GM12875 (cell line): Measurements from ENCODE around the gene RASSF5.

ENCODE experiments used
- H3K4me3 ChIP-seq: one replicate; pipeline ENCODE4 v1.5.1; 2011; ENCODE audit warnings: low read depth, low read length, control low read depth
- TF ChIP-seq, protein P1 (sequence below): IDR thresholded peaks from 2 replicates; pipeline ENCODE4 v1.5.1; 2011; ENCODE audit warnings: low read depth, mild to moderate bottlenecking, control low read depth, inconsistent platforms, low read length, moderate library complexity, borderline replicate concordance; ENCODE audit not compliant: insufficient read depth

The RASSF5 gene

GRCh38 chr1:206589206-206589605, 81.9 kb downstream of the RASSF5 start:
- H3K4me3 ChIP-seq: no peak overlapping the region
- TF ChIP-seq, protein P1, sequence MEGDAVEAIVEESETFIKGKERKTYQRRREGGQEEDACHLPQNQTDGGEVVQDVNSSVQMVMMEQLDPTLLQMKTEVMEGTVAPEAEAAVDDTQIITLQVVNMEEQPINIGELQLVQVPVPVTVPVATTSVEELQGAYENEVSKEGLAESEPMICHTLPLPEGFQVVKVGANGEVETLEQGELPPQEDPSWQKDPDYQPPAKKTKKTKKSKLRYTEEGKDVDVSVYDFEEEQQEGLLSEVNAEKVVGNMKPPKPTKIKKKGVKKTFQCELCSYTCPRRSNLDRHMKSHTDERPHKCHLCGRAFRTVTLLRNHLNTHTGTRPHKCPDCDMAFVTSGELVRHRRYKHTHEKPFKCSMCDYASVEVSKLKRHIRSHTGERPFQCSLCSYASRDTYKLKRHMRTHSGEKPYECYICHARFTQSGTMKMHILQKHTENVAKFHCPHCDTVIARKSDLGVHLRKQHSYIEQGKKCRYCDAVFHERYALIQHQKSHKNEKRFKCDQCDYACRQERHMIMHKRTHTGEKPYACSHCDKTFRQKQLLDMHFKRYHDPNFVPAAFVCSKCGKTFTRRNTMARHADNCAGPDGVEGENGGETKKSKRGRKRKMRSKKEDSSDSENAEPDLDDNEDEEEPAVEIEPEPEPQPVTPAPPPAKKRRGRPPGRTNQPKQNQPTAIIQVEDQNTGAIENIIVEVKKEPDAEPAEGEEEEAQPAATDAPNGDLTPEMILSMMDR: no peak

- TF ChIP-seq, protein P1: peak; percentile 49; the same call in 1 of the 2 replicates
- no peak overlapping the region for H3K4me3 ChIP-seq
Observed at GRCh38 chr1:206590025-206590758, 82.9 kb downstream of the RASSF5 start.

GRCh38 chr1:206591226-206591625, 83.9 kb downstream of the RASSF5 start:
- TF ChIP-seq, protein P1: no peak
- no peak overlapping the region for H3K4me3 ChIP-seq

GRCh38 chr1:206591696-206592095, 84.4 kb downstream of the RASSF5 start:
- H3K4me3 ChIP-seq: no peak overlapping the region
- TF ChIP-seq, protein P1: no peak

DNA sequence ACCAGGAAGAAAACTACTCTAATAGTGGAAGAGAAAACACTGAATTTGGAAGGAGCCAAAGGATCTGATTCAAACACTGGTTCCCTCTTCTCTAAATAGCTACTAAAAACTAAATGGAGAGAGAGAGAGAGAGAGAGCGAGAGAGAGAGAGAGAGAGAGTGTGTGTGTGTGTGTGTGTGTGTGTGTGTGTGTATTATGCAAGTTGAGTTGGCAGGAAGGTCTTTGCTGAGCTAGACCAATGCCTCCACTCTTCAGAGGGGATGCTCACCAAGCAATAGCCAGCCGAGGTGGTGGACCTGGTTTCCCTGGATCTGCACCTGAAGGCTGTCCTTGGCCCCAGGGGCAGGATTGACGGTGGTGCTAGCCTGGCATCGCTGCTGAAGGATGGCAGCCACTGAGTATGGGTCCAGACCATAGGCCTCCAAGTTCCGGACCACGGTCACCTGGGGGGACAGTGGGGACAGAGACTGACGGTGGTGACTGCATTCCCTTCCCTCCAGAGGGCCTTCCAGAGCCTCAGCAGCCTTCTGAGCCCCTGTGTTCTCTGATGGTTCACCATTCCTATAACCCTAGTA, 86.1 kb downstream of the RASSF5 start:
- TF ChIP-seq, protein P1: no peak
- no peak overlapping the region for H3K4me3 ChIP-seq

DNA sequence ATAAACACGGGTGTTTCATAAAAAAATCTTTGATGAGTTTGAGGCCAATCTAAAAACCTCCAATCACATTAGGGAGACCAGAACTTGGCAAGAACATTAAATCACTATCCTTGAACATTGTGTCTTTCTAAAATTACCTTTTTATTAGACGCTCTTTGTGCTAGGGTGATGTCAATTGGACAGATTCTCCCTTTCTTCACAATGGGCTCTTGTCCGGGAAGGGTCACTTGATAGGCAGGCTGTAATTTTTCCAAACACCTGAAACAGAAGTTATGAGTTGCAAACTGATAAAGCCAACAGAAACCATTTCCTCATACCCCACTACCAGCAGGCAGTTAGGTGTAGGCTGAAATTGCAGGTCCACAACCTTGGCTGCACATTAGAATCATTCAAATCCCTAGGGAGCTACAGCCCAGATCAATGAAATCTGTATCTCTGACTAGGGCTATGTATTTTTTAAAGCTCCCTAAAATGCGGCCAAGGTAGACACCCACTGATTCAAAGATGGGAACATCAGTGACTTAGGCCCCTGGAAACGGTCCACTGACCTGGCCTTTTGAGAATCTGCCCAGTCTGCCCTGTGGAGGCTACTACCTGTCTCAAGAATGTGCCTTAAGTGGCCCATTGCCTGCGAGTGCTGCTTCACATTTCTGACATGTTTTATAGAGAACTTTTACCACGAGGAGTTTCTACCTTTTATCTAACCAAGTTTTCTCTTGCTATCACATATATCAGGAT, 88.4 kb downstream of the RASSF5 start:
- TF ChIP-seq, protein P1: no peak
- no peak overlapping the region for H3K4me3 ChIP-seq
